ENCODE measurements around the gene AEBP1. TPM values are rescaled to one million over a fixed set of nuclear protein-coding genes. Genes with fewer than 3 reads are reported as not detected.

Gene AEBP1
- total RNA-seq, 1 donor = 168 TPM

DNA sequence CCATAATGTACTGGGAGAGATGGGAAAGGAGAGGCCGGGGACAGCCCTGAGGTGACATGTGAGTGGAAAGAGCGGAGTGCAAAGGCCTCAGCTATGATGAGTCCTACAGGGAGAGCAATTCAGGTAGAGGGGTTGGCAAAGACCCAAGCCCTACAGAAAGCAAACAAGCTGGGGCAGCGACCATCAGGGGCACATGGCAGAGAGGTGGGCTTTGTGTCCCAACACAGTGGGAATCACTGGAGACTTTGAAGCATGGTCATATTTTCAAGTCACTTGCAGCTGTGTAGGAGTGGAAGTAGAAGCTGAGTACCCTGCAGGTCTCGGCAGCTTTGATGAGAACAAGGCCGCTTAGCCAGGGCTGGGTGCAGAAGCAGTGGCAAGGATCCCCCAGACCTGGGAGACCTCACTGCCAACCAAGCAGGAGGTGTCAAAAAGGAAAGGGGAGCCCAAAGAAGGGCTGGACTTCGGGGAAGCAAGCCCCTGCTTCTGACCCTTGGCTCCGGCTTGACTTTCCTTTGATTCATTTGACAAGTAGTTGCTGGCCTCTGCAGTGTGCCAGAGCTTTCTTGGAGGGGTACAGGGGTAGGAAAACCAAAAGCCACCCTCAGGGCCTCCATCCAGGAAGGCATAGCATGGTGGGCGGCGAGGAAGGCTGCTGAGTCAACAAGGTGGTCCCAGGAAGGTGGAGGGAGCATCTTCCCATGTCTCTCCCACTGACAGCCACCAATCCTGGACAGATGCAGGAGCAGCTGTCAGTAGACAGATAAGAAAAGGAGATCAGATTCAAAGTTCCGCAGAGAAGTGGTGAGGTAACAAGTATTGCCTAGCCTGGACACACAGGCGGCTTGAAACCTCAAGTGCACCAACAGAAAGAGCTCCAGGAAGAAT lies 36.8 kb upstream of the AEBP1 start:
- TF ChIP-seq, protein P1, sequence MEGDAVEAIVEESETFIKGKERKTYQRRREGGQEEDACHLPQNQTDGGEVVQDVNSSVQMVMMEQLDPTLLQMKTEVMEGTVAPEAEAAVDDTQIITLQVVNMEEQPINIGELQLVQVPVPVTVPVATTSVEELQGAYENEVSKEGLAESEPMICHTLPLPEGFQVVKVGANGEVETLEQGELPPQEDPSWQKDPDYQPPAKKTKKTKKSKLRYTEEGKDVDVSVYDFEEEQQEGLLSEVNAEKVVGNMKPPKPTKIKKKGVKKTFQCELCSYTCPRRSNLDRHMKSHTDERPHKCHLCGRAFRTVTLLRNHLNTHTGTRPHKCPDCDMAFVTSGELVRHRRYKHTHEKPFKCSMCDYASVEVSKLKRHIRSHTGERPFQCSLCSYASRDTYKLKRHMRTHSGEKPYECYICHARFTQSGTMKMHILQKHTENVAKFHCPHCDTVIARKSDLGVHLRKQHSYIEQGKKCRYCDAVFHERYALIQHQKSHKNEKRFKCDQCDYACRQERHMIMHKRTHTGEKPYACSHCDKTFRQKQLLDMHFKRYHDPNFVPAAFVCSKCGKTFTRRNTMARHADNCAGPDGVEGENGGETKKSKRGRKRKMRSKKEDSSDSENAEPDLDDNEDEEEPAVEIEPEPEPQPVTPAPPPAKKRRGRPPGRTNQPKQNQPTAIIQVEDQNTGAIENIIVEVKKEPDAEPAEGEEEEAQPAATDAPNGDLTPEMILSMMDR (IDR thresholded peaks at IDR 0.05; ENCODE audit: insufficient read depth, low read length) = no peak
- no peak for DNase-seq (ENCODE audit: low read depth)
- no peak overlapping the region for H3K4me3 ChIP-seq (ENCODE audit: low read depth, low read length)

DNA sequence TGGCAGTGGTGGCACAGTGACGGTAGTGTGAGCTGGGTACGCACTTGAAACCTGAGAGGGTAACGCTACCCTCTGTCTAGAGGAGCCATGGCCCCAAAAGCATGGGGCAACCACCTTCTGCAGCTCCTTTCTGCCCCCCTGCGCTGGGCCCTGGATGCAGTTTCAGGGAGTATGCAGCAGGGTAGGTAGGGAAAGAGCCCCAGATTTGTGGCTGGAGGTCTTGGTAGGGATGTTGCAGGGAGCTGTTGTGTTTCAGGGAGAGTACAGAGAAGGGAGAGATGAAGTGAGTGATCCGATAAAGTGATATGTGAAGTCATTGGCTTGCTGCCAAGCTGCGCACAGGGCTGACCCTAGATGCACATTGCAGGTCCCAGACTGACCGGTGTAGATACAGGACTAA lies 36.1 kb upstream of the AEBP1 start:
- TF ChIP-seq, protein P1 (IDR thresholded peaks at IDR 0.05; ENCODE audit: insufficient read depth, low read length) = no peak
- no peak for DNase-seq (ENCODE audit: low read depth)

DNA sequence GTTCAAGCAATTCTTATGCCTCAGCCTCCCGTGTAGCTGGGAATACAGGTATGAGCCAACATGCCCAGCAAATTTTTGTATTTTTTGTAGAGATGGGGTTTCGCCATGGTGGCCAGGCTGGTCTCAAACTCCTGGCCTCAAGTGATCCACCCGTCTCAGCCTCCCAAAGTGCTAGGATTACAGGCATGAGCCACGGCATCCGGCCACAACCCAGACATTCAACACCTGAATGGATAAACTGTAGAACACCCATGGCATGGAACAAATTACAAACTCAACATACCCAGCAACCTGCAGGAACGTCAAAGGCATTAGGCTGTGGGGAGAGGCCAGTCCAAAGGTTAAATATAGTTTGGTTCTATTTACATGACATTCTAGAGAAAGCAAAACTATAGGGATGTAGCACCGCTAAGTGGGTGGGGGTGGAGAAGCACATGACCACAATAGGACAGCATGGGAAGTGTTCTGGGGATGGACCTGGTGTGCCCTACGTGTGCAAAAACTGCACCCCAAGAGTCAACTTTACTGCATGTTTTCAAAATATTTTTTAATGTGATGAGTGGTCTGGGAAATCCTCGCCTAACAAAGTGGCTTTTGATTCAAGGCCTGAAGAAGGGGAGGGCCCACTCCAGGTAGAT lies 32.3 kb upstream of the AEBP1 start:
- TF ChIP-seq, protein P1 (IDR thresholded peaks at IDR 0.05; ENCODE audit: insufficient read depth, low read length) = no peak
- H3K4me3 ChIP-seq (ENCODE audit: low read depth, low read length) = no peak overlapping the region
- no peak for DNase-seq (ENCODE audit: low read depth)

More for the DNA sequence above, 36.1 kb upstream of the AEBP1 start:
- no peak overlapping the region for H3K4me3 ChIP-seq (ENCODE audit: low read depth, low read length)

DNA sequence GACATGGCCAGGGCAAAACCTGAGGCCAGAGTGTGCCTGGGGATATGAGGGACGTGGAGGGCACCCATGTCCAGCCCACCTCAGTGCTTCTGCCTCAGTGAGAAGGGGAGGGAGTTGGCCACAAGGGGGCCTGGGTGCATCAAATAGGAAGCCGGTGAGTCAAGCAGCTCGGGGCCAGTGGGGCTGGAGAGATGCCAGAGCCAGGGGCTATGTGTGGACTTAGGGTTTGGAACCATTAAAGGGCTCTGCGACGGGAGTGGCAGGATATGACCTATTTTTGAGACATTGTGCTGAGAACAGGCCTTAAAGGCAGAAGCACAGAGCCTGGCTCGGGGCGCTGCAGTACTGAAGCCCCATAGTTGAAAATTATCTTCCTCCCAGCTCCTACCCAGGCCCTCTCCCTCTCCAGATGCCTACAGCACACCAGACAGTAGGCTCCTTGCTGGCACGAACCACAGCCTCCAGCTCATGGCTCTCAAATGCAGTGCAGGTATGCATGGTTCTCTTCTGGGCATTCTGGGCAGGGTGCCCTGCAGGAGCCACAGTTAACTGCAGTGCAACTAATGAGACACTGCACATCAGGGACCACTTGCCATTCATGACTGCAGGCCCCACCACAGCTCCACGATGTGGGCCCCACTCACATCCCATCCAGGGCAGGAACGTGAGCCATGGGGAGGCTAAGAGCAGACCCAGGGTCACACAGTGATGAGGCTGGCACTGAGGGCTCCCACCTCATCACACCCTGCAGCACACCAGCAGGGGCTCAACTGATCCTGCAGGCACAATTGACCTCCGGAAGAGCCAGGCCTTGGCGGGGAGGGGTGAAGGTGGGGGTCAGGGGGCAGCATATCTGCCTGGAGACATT lies 31.5 kb upstream of the AEBP1 start:
- TF ChIP-seq, protein P1 (IDR thresholded peaks at IDR 0.05; ENCODE audit: insufficient read depth, low read length) = peak; percentile 91
- DNase-seq (ENCODE audit: low read depth) = peak; percentile 92
- H3K4me3 ChIP-seq (ENCODE audit: low read depth, low read length) = no peak overlapping the region

DNA sequence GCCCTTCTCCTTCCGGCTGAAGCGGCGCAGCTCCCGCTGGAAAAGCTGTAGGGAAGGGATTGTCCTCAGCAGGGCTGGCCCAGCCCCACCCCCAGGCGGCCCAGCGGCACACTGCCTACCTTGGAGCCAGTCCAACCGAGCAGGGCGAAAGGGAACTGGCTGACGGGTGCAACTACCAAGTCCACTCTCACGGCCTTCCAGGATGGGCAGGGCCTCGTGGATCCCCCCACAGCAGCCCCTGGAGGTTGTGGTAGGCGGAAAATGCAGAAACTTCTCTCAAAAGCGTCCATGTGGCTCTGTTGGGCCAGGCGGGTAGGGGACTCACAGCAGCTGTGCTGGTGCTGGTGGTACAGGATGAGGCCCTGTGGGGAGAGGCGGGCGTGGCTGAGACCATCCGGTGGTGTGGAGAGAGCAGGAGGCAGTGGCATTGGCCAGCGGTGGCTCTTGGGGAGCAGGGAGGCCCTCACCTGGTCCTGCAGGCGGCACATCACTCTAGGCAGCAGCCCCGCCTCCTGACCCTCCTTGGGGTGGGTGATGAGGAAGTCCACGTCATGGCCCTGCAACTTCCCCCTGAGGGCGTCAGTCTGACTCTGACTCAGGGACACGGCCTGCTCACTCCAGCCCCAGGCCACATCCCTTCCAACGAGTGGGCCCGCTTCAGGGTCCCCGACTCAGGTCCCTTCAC lies 30.3 kb upstream of the AEBP1 start:
- TF ChIP-seq, protein P1 (IDR thresholded peaks at IDR 0.05; ENCODE audit: insufficient read depth, low read length) = no peak
- H3K4me3 ChIP-seq (ENCODE audit: low read depth, low read length) = no peak overlapping the region
- DNase-seq (ENCODE audit: low read depth) = no peak

DNA sequence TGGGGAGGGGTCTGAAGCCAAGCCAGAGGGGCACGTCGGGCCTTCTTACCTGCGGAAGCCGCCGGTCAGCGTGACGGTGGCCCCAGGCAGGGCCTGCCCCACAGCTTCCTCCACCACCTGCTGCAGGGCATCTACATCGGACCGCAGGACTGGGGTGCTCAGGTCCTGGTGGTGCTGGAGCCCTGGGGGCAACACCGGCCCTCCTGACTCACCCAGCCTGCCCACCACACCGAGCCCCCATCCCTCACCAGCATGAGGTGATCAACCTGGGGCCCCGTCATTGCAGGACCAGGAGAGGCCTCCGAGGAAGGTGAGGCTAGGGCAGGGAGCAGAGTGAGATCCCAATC lies 29.8 kb upstream of the AEBP1 start:
- DNase-seq (ENCODE audit: low read depth) = no peak
- TF ChIP-seq, protein P1 (IDR thresholded peaks at IDR 0.05; ENCODE audit: insufficient read depth, low read length) = no peak
- H3K4me3 ChIP-seq (ENCODE audit: low read depth, low read length) = no peak overlapping the region
